NCI-H1930 (cell line): Measurements from ENCODE around the gene DDX4.
"Not testable (repeated sequence)": the region's sequence is repeated elsewhere in the genome, so short reads cannot be mapped to it uniquely, and the experiment has no call there.

Experiments used
- DNase-seq, 2 experiments: peaks; one replicate each; lab custom pipeline; 2025; lab: John Stamatoyannopoulos, UW

The DDX4 gene

DNA sequence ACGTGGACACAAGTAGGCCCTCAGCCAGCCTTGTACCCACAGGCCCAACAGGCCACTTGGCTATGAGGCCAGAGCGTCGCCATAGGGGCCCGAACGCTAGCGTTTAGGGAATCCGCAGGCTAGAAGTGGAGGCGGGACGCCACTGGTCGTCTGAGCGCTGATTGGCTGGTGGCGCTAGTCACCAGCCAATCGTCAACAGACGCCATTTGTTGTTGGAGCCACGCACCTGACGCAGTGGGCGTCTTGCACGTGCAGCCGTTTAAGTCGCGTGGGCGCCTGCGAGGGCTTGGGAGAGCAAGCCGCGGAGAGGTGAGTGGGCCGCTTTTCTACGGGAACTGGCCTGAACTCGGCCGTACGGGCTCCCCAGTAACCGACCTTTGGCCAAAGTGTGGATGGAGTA lies at the start of gene DDX4:
TSS of gene DDX4 (plus strand) at position 269 of the 400 bp plus-strand sequence. CDS start 903 bp downstream, outside the sequence.
- DNase-seq: no peak

- DNase-seq: peak; percentile 4
Observed at GRCh38 chr5:55691265-55692105, 46.4 kb upstream of the DDX4 start.

- no peak for DNase-seq
Observed at GRCh38 chr5:55692106-55692417, 45.8 kb upstream of the DDX4 start.

DNA sequence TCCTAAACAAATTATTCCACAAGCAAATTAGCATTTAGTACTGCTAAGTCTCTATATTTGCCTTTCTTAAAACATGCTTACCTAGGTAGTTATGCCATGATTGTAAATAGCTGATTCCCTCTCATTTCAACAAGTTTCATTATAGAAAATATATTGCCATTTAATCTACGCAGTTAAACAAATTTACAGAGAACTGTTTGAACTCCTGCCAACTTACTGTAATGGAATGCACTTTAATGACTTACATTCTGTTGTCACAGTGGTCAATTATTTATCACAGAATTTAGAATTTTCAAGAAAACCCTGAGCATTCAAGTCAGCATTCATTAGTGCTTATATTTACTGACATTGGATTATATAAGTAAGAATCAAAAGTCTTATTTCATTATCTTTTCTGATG lies 45.4 kb upstream of the DDX4 start:
- DNase-seq: no peak

GRCh38 chr5:55694152-55694830 lies 43.6 kb upstream of the DDX4 start:
- no peak for DNase-seq

DNA sequence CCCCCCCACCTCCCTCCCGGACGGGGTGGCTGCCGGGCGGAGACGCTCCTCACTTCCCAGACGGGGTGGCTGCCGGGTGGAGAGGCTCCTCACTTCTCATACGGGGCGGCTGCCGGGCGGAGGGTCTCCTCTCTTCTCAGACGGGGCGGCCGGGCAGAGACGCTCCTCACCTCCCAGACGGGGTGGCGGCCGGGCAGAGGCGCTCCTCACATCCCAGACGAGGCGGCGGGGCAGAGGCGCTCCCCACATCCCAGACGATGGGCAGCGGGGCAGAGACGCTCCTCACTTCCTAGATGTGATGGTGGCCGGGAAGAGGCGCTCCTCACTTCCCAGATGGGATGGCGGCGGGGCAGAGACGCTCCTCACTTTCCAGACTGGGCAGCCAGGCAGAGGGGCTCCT lies 41.2 kb upstream of the DDX4 start:
- DNase-seq: not testable (repeated sequence)

- no peak for DNase-seq
Observed at GRCh38 chr5:55699041-55699688, 38.7 kb upstream of the DDX4 start.

DNA sequence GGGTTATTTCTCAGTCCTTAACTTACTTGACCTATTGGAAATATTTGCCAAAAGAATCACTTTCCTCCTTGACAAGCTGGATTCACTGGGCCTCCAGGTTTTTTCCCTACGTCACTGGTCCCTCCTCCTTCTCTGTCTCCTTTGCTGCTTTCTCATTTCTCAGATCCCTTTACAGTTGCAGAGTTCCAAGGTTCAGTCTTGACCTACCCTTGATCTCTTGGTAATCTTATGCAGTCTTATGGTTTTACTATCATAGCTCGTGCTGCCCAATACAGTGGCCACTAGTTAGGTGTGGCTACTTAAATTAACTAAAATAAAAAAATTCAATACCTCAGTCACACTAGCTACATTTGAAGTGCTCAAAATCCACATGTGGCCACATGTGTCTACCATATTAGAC lies 37.1 kb upstream of the DDX4 start:
- DNase-seq: no peak

DNA sequence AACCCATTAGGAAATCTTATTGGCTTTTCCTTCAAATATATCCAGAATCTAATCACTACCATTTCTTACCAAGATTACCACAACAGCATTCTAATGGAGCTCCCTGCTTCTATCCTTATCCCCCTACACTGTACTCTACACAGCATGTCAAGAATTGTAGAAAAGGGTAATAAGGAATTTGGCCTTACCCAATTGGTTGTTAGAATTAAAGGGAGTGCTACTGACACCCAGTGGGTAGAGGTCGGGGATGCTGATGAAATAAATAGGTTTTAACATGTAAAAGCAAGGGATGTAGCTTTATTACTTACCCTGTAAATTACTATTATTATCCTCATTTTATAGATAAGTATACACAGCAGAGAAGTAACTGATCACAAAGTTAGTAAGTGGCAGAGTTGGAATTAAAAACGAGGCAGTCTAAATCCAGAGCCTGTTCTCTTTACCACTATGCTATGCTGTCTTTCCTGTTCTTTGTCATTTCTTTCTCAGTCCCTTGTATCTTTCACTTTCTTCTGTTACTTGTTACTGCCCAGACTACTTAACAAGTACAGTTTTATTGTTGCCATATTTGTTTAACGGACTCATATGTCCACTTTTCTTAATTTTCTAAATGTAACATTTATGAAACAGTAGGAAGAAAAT lies 36.3 kb upstream of the DDX4 start:
- no peak for DNase-seq

- DNase-seq: no peak
Observed at GRCh38 chr5:55702598-55703345, 35.1 kb upstream of the DDX4 start.

GRCh38 chr5:55706230-55706629 lies 31.6 kb upstream of the DDX4 start:
- no peak for DNase-seq

- no peak for DNase-seq
Observed at GRCh38 chr5:55708732-55709131, 29.1 kb upstream of the DDX4 start.

- no peak for DNase-seq
Observed at GRCh38 chr5:55711507-55712022, 26.3 kb upstream of the DDX4 start.

GRCh38 chr5:55712023-55712859 lies 25.6 kb upstream of the DDX4 start, which contains the start of gene SLC38A9:
Gene SLC38A9, minus strand, starts transcription at chr5:55712324. Its CDS starts 14,366 bp downstream, at chr5:55697958.
- peak; percentile 72 to 78 for DNase-seq

- DNase-seq: no peak
Observed at GRCh38 chr5:55713871-55714270, 24.0 kb upstream of the DDX4 start.

- no peak for DNase-seq
Observed at GRCh38 chr5:55714339-55714738, 23.5 kb upstream of the DDX4 start.

GRCh38 chr5:55714749-55715148 lies 23.1 kb upstream of the DDX4 start:
- DNase-seq: no peak

GRCh38 chr5:55715519-55716078 lies 22.3 kb upstream of the DDX4 start:
- DNase-seq: no peak

DNA sequence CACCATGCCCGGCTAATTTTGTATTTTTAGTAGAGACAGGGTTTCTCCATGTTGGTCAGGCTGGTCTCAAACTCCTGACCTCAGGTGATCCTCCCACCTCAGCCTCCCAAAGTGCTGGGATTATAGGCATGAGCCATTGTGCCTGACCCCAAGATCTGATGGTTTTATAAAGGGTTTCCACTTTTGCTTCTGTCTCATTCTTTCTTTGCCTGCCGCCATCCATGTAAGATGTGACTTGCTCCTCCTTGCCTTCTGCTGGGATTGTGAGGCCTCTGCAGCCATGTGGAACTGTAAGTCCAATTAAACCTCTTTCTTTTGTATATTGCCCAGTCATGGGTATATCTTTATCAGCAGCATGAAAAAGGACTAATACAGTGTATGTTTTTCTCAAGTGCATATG lies 18.8 kb upstream of the DDX4 start:
- DNase-seq: not testable (repeated sequence)

DNA sequence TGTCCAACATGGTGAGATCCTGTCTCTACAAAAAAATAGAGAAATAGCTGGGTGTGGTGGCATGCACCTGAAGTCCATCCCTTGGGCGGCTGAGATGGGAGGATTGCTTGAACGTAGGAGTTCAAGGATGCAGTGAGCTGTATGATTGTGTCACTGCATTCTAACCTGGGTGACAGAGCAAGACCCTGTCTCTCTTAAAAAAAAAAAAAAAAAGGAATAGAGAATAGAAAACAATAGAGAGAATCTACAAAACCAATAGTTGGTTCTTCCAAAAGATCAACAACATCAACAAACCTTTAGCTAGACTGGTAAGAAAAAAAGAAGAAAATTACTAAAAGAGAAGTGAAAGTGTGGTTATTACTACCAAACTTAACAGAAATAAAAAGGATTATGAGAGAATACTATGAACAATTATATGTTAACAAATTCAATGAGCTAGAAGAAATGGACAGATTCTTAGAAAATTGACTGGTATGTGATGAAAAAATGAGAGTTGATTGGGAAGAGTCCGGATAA lies 17.6 kb upstream of the DDX4 start:
- DNase-seq: no peak
